Cardiac muscle cell (in vitro differentiated cells and primary cell): ENCODE results near the gene RGS7. TPM values are rescaled to one million over a fixed set of nuclear protein-coding genes. Genes with fewer than 3 reads are reported as not detected.
A peak's percentile ranks its signal among the peaks of the same experiment; 100 is the strongest.

Source experiments
- DNase-seq, 2 donors: peaks; one replicate each; pipeline versions ENCODE4 v3.0.0 to v3.0.0-alpha.2; 2010 to 2017; ENCODE audit warnings: low read depth in 1 of 2, low spot score in 1 of 2
- H3K27ac ChIP-seq: fragments of 200-600 bp; sonication (generic); 2 replicates; pipeline ENCODE4 v1.5.1; 2016
- H3K27me3 ChIP-seq: fragments of 200-600 bp; sonication (generic); 2 replicates; pipeline ENCODE4 v1.6.0; 2016; ENCODE audit warnings: control low read depth
- H3K36me3 ChIP-seq: fragments of 200-600 bp; sonication (generic); 2 replicates; pipeline ENCODE4 v1.5.1; 2016; ENCODE audit warnings: control low read depth
- H3K4me1 ChIP-seq: fragments of 200-600 bp; sonication (generic); 2 replicates; pipeline ENCODE4 v1.8.1; 2017; ENCODE audit warnings: low read depth, mild to moderate bottlenecking, mixed run types
- H3K4me3 ChIP-seq: fragments of 200-600 bp; sonication (generic); 2 replicates; pipeline ENCODE4 v1.5.1; 2016; ENCODE audit warnings: mild to moderate bottlenecking
- H3K9me3 ChIP-seq: fragments of 200-600 bp; sonication (generic); 2 replicates; pipeline ENCODE4 v1.5.1; 2017; ENCODE audit warnings: low read depth, mild to moderate bottlenecking, control low read depth
- polyA plus RNA-seq: library from polyadenylated mRNA; unstranded; fragments of >200 nt; fragmentation: Nextera tagmentation; extraction: Ambion mirVana; gene quantifications from 2 replicates; pipeline ENCODE4 v1.2.1, GENCODE V29; 2016
- total RNA-seq: library from RNA; depleted of rRNA; stranded (reverse); fragments of >200 nt; gene quantifications from 2 replicates; pipeline ENCODE4 v1.2.3, GENCODE V29; 2016
- TF ChIP-seq, protein P1 (sequence below): IDR thresholded peaks from 2 replicates; pipeline ENCODE4 v1.5.1; 2012; ENCODE audit warnings: low read depth, mild to moderate bottlenecking, low read length

RGS7 gene
- total and polyA plus RNA-seq, 2 experiments from 2014 or later: not detected

DNA sequence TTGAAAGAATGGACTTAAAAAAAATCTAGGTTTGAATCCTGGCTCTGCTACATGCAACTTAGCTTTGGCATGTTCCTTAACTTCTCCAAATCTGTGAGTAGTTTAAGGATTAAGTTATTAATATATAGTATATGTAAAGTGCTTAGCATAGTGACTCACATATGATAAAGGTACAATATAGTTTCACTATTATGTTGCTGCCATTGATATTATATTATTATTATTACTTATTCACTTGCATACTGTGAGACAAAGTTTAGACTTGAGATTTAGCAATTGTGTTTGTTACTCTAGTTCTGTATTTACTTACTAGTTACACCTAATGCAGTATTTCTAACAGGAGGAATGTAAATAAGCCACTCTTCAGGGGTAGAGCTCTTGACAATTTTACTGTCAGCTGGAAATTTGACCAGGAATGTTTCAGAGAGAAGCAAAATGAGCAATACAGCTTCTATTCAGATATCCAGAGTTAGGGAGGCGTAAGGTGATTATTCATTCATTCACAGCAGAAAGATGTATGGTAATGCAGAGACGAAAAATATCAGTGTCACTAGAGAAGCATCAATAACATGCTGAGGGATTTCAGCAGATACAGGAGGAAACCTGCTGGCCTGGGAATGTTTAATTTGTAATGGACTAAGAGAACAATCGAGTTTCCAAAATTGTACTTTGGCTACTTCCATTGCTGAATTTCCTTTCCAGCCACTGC is 25.5 kb downstream of the RGS7 start:
- Histone ChIP-seq H3K27me3 (peaks cover 2% of the 10 kb centered on the region), H3K36me3 (no peaks in the 10 kb centered on the region), H3K4me1 (no peaks in the 10 kb centered on the region), H3K4me3 (no peak overlapping the region), H3K27ac (no peak overlapping the region), H3K9me3 (no peaks in the 10 kb centered on the region)
- DNase-seq: no peak
- TF ChIP-seq, protein P1, sequence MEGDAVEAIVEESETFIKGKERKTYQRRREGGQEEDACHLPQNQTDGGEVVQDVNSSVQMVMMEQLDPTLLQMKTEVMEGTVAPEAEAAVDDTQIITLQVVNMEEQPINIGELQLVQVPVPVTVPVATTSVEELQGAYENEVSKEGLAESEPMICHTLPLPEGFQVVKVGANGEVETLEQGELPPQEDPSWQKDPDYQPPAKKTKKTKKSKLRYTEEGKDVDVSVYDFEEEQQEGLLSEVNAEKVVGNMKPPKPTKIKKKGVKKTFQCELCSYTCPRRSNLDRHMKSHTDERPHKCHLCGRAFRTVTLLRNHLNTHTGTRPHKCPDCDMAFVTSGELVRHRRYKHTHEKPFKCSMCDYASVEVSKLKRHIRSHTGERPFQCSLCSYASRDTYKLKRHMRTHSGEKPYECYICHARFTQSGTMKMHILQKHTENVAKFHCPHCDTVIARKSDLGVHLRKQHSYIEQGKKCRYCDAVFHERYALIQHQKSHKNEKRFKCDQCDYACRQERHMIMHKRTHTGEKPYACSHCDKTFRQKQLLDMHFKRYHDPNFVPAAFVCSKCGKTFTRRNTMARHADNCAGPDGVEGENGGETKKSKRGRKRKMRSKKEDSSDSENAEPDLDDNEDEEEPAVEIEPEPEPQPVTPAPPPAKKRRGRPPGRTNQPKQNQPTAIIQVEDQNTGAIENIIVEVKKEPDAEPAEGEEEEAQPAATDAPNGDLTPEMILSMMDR: no peak

DNA sequence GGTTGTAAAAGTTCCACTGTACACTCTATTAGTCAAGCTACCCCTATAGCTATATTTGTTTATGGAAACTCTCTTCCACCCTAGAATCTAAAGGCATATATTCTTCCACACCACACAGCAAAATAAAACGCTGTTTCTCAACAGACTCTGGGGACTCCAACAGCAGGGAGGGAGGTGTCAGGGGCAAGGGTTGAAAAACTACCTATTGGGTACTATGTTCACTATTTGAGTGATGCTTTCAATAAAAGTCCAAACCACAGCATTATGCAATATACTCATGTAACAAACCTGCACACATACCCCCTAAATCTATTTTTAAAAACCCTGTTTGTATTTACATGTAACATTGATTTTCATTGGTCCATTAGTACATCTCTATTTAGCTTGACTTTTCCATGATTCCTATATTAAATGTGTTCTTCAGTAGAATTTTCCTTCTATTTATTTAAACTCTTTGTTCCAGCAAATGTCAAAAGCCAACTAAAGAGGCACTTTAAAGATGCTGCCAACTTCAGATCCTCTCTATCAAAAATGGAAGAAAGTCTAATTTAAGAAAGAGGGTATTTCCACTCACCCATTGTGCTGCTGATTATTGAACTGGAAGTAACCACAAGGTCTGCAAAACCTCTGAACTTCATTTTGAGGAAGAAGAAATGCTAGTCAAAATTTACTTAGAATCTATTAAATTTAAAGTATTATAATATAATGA is 26.2 kb downstream of the RGS7 start:
- no peak for DNase-seq
- Histone ChIP-seq H3K27me3 (peaks cover 2% of the 10 kb centered on the region), H3K9me3 (no peaks in the 10 kb centered on the region), H3K4me1 (no peaks in the 10 kb centered on the region), H3K4me3 (no peak overlapping the region), H3K36me3 (no peaks in the 10 kb centered on the region), H3K27ac (no peak overlapping the region)
- TF ChIP-seq, protein P1: no peak

DNA sequence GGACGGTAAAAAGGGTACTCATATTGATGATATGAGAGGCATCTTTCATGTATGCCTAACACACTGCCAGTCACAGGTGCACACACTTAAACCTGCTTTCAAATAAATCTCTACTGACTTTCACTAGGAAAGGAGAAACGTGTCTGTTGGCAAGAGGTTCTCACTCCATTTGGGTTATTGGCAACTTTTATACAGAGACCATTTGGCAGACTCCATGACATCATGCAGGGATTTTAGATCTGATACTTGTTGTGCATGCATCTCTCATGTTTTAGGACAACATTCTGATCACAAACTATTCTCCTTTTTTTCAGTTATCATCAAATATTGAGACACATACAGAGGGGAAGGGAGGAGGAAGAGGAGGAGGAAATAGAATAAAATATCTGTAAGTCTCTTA is 31.5 kb downstream of the RGS7 start:
- H3K27ac ChIP-seq: no peak overlapping the region
- TF ChIP-seq, protein P1: no peak
- no peaks in the 10 kb centered on the region for H3K36me3 ChIP-seq
- H3K4me3 ChIP-seq: no peak overlapping the region
- no peaks in the 10 kb centered on the region for H3K9me3 ChIP-seq
- H3K4me1 ChIP-seq: no peaks in the 10 kb centered on the region
- no peaks in the 10 kb centered on the region for H3K27me3 ChIP-seq
- no peak for DNase-seq

DNA sequence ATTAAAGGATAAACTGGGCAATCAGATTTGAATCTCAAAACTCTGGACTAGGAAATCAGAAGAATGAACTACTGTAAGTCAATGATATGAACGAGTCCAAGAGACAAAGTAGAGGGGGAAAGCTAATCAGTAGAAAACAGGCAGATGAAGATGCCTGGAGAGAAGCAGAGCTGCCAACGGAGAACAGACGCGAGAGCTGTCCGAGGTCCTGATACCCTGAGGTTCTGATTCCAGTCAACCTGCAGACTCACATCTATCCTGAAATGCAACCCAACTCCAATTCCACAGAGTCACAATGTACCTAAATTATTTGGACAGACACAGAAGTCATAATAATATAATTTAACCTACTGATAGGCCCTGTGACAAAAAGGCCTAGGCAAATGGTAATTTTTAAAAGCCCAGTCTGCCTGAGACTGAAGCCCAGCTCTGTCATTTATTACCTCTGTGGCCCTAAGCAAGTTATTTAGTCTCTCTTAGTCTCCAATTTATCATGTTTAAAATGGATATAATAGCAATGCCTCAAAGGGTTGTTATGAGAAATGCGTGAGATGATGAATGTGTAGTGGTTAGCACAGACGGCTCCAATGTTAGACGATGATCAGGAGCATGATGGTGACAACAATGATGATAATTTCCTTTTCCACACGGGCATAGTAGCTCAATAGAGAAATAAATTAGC is 33.4 kb downstream of the RGS7 start:
- H3K4me1 ChIP-seq: no peaks in the 10 kb centered on the region
- H3K27ac ChIP-seq: no peak overlapping the region
- H3K27me3 ChIP-seq: no peaks in the 10 kb centered on the region
- no peak overlapping the region for H3K4me3 ChIP-seq
- H3K36me3 ChIP-seq: no peaks in the 10 kb centered on the region
- TF ChIP-seq, protein P1: no peak
- H3K9me3 ChIP-seq: no peaks in the 10 kb centered on the region
- peak; percentile 21 to 85 for DNase-seq

DNA sequence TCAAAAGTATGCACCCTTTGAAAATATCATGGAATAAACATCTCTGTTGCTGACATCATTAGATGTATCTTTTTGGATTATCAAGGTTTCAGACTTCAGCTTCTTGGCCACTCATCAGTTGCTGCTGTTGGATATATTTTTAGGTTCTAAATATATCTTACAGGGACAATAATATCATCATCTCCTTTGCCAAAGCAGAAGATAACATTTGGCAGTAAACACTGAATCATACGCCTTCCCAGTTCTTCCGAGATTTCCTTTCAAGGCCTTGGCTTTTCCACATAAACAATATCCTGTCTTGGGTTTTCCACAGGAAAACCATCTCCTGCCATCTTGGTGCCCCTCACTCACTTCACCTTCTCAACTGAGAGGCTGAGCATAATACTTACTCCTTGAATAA is 39.3 kb downstream of the RGS7 start:
- Histone ChIP-seq H3K4me3 (no peak overlapping the region), H3K27me3 (no peaks in the 10 kb centered on the region), H3K4me1 (no peaks in the 10 kb centered on the region), H3K36me3 (no peaks in the 10 kb centered on the region), H3K9me3 (no peaks in the 10 kb centered on the region), H3K27ac (no peak overlapping the region)
- DNase-seq: no peak
- TF ChIP-seq, protein P1: no peak
